Daoy (cell line): Measurements from ENCODE around the gene MTO1. TPM values are rescaled to one million over a fixed set of nuclear protein-coding genes. Genes with fewer than 3 reads are reported as not detected.
"Not testable (repeated sequence)": the region's sequence is repeated elsewhere in the genome, so short reads cannot be mapped to it uniquely, and the experiment has no call there.

Experiments
- DNase-seq: peaks from one replicate; pipeline ENCODE4 v3.0.0-alpha.2; 2015; ENCODE audit warnings: low read depth
- total RNA-seq: library from RNA; depleted of rRNA; stranded (reverse); fragments of >200 nt; shearing (Covaris generic); gene quantifications from 2 replicates; pipeline ENCODE4 v1.2.3, GENCODE V29; 2014

MTO1 gene
- total RNA-seq, 1 experiment from 2014 or later = 44.0 TPM

GRCh38 chr6:73504160-73504559 is 42.6 kb downstream of the MTO1 start:
- DNase-seq = no peak

- no peak for DNase-seq
These were observed 43.6 kb downstream of the MTO1 start for GRCh38 chr6:73505142-73505541.

- DNase-seq = not testable (repeated sequence)
These were observed 44.2 kb downstream of the MTO1 start for GRCh38 chr6:73505705-73506104.

DNA sequence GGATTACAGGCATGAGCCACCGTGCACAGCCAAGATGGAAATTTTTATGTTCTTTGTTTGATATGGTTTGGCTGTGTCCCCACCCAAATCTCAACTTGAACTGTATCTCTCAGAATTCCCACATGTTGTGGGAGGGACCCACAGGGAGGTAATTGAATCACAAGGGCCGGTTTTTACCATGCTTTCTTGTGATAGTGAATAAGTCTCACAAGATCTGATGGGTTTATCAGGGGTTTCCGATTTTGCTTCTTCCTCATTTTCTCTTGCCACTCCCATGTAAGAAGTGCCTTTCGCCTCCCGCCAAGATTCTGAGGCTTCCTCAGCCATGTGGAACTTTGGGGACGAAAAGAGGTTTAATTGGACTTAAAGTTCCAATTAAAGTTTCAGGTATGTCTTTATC is 44.7 kb downstream of the MTO1 start:
- no peak for DNase-seq

DNA sequence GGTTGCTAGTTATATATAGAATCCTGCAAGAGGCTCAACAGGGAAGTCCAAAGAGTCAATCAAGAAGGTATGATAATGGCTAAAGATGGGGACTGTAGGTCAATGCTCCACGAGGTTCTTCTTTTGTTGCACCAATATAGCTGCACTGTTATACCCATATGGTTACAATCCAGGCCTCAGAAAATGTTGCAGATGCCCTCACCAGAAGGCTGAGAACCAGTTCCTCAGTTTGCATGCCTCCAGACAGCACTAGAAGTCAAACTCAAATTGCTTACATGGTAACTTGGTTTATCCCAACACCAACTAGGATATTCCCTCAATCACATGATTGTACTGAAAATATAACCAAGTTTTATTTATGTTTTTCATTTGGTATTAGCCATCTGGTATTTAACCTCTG is 47.2 kb downstream of the MTO1 start:
- DNase-seq = no peak

DNA sequence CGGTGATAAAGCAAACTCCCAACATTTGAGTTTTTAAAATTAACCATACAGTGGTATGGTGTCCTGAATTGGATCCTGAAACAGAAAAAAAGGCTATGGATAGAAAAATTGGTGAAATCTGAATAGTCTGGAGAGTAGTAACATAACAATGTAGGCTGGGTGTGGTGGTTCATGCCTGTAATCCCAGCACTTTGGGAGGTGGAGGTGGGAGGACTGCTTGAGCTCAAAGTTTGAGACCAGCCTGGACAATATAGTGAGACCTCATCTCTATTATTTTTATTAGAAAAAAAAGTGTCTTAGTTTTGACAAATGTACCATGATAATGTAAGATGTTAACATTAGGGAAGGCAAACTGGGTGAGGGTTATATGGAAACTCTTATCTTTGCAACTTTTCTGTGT is 48.3 kb downstream of the MTO1 start:
- no peak for DNase-seq

DNA sequence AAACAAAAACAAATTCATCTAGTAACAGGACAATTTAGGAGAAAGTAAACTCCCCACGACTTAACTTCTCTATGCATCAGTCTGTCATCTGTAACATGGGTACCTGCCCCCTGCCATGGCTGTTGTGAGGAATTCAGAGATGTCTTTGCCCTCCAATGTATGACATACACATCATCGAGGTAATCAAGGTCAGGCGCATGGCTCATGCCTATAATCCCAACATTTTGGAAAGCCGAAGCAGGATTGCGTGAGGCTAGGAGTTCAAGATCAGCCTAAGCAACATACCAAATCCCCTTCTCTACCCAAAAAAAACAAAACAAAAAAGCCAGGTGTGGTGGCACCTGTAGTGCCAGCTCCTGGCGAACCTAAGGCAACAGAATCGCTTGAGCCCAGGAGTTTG is 50.3 kb downstream of the MTO1 start:
- DNase-seq = no peak

GRCh38 chr6:73513496-73513854 is 51.9 kb downstream of the MTO1 start:
- no peak for DNase-seq

- no peak for DNase-seq
These were observed 53.2 kb downstream of the MTO1 start for GRCh38 chr6:73514746-73515110.

DNA sequence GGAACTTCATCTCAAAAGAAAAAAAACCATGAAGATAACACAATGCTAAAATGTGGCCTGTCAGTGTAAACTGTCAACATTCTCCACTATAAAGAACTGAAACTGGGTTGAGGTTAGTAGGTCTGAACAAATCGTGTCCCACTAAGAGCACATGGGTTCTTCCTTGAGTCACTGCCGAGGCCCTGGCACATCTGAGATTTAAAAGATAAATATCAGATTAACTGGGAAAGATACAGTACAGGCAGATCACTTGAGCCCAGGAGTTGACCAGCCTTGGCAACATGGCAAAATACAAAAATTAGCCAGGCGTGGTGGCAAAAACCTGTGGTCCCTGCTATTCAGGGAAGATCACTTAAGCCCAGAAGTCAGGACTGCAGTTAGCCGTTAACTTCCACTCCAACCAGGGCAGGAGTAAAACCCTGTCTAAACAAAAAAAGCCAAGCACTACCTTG is 53.7 kb downstream of the MTO1 start:
- DNase-seq = peak; percentile 51

GRCh38 chr6:73516514-73517489 is 55.3 kb downstream of the MTO1 start:
- DNase-seq = no peak

DNA sequence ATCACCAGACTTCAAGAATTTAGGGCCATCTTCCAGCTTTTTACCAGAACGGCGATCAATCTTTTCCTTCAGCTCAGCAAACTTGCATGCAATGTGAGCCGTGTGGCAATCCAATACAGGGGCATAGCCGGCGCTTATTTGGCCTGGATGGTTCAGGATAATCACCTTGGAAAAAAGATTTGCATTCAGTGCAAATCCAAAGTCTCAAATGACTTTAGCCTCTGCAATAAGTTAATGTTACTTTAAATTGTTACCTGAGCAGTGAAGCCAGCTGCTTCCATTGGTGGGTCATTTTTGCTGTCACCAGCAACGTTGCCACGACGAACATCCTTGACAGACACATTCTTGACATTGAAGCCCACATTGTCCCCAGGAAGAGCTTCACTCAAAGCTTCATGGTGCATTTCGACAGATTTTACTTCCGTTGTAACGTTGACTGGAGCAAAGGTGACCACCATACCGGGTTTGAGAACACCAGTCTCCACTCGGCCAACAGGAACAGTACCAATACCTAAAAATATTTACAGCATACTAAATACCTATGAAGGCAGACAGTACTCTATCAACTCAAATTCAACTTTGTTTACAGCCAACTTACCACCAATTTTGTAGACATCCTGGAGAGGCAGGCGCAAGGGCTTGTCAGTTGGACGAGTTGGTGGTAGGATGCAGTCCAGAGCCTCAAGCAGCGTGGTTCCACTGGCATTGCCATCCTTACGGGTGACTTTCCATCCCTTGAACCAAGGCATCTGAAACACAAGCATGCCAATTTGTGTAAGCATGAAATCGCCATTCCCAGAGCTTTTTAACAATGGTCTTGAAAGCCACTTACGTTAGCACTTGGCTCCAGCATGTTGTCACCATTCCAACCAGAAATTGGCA is 56.8 kb downstream of the MTO1 start:
- DNase-seq = not testable (repeated sequence)

GRCh38 chr6:73518982-73519881 is 57.7 kb downstream of the MTO1 start:
- not testable (repeated sequence) for DNase-seq

- DNase-seq = peak; percentile 85
These were observed 58.6 kb downstream of the MTO1 start for GRCh38 chr6:73519926-73520687.

- peak; percentile 100 for DNase-seq
These were observed 59.3 kb downstream of the MTO1 start, which contains the start of gene EEF1A1 for GRCh38 chr6:73520688-73521350. Gene EEF1A1, minus strand, starts transcription at chr6:73521032. Its CDS starts 1,006 bp downstream, at chr6:73520026.

- DNase-seq = no peak
These were observed 59.9 kb downstream of the MTO1 start for GRCh38 chr6:73521351-73521985.

- DNase-seq = no peak
These were observed 62.0 kb downstream of the MTO1 start for GRCh38 chr6:73523434-73524123.

- DNase-seq = no peak
These were observed 64.2 kb downstream of the MTO1 start for GRCh38 chr6:73525546-73526330.
